Hepatocyte (in vitro differentiated cells): ENCODE results near the gene EEFSEC. TPM values are rescaled to one million over a fixed set of nuclear protein-coding genes. Genes with fewer than 3 reads are reported as not detected.

Experiments
- DNase-seq: peaks from one replicate; pipeline ENCODE4 v3.0.0-alpha.2; 2016; ENCODE audit warnings: low spot score
- H2AFZ ChIP-seq: fragments of 200-600 bp; sonication (generic); 2 replicates; pipeline ENCODE4 v1.6.0; 2016; ENCODE audit warnings: antibody characterized with exemption, mild to moderate bottlenecking
- H3K27ac ChIP-seq: fragments of 200-600 bp; sonication (generic); 2 replicates; pipeline ENCODE4 v1.5.1; 2016; ENCODE audit warnings: mild to moderate bottlenecking
- H3K27me3 ChIP-seq: fragments of 200-600 bp; sonication (generic); 2 replicates; pipeline ENCODE4 v1.6.1; 2016
- H3K36me3 ChIP-seq: fragments of 200-600 bp; sonication (generic); replicated peaks from 2 replicates; pipeline ENCODE4 v1.5.1; 2016; ENCODE audit warnings: low read depth; ENCODE audit not compliant: insufficient read depth
- H3K4me1 ChIP-seq: fragments of 200-600 bp; sonication (generic); 2 replicates; pipeline ENCODE4 v1.5.1; 2016; ENCODE audit warnings: mild to moderate bottlenecking, moderate library complexity; ENCODE audit not compliant: insufficient read depth
- H3K4me2 ChIP-seq: fragments of 200-600 bp; sonication (generic); 2 replicates; pipeline ENCODE4 v1.6.0; 2016
- H3K4me3 ChIP-seq: fragments of 200-600 bp; sonication (generic); 2 replicates; pipeline ENCODE4 v1.5.1; 2016; ENCODE audit warnings: mild to moderate bottlenecking
- H3K79me2 ChIP-seq: fragments of 200-600 bp; sonication (generic); 2 replicates; pipeline ENCODE4 v1.6.0; 2017; ENCODE audit warnings: mild to moderate bottlenecking
- H3K9me2 ChIP-seq: fragments of 200-600 bp; sonication (generic); replicated peaks from 2 replicates; pipeline ENCODE4 v1.6.0; 2017; ENCODE audit warnings: mild to moderate bottlenecking; ENCODE audit not compliant: insufficient read depth
- H3K9me3 ChIP-seq: fragments of 200-600 bp; sonication (generic); 2 replicates; pipeline ENCODE4 v1.5.1; 2016; ENCODE audit warnings: low read depth, mild to moderate bottlenecking
- H4K20me1 ChIP-seq: fragments of 200-600 bp; sonication (generic); 2 replicates; pipeline ENCODE4 v1.6.0; 2016; ENCODE audit warnings: mild to moderate bottlenecking; ENCODE audit not compliant: insufficient read depth, poor library complexity, severe bottlenecking
- EZH2 ChIP-seq: fragments of 200-600 bp; sonication (generic); IDR thresholded peaks from 2 replicates; pipeline ENCODE4 v1.6.1; 2016; ENCODE audit warnings: antibody characterized with exemption, mild to moderate bottlenecking, borderline replicate concordance
- EZH2phosphoT487 ChIP-seq: fragments of 200-600 bp; sonication (generic); IDR thresholded peaks from one replicate; pipeline ENCODE4 v1.6.1; 2018; ENCODE audit warnings: antibody characterized with exemption, mild to moderate bottlenecking, low read depth, moderate library complexity; ENCODE audit not compliant: unreplicated experiment, severe bottlenecking
- WGBS: methylation state at CpG from one replicate; pipeline ENCODE4 v1.1.6; 2016; ENCODE audit warnings: low lambda C conversion rate; ENCODE audit errors: missing lambda C conversion rate; 5-methylcytosine and 5-hydroxymethylcytosine counted together
- polyA plus RNA-seq: library from polyadenylated mRNA; unstranded; fragments of >200 nt; fragmentation: Nextera tagmentation; extraction: Ambion mirVana; gene quantifications from 2 replicates; pipeline ENCODE4 v1.2.1, GENCODE V29; 2016
- total RNA-seq: library from RNA; depleted of rRNA; stranded (reverse); fragments of >200 nt; gene quantifications from 2 replicates; pipeline ENCODE4 v1.2.3, GENCODE V29; 2014
- TF ChIP-seq, protein P1 (sequence below): fragments of 200-600 bp; sonication (generic); IDR thresholded peaks from 2 replicates; pipeline ENCODE4 v1.5.1; 2016; ENCODE audit warnings: antibody characterized with exemption, mild to moderate bottlenecking; ENCODE audit not compliant: poor library complexity

Gene EEFSEC
- total and polyA plus RNA-seq, 2 experiments from 2014 or later, result 9.8 to 17.5 TPM

DNA sequence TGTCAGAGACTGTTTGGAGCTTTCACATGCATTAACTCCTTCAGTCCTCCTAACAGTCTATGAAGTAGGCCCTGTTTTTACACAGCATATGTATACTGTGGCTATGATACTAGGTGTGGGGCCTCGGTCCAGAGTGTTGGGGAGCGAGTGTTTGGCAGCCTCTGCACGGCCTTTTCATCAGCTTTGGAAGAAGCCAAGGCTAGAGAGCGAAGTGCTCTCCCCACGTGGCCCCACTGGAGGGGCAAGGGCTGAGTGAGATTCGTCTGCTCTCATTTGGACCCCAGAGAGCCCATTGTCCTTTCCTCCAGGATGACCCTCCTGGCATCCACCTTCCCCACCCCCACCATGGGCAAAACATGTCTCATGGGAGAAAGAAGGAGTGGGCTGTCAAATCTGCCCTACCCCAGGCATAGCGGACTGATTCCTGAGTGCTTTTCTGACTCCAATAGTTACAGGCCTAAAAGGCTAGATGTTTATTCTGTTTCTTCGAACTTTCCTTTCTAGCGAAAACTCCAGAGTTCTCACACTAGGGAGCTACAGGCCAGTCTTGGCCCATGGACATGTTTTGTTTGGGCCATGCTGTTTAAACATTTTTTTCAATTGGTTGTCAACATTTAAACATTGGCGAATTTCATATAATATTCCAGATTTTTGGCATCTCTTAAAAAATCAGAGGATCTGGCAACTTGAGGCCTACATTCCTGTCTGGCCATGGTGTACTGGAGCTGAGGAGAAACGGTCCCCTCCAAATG is 76.0 kb downstream of the EEFSEC start:
- Histone ChIP-seq H3K9me2 (no peaks in the 10 kb centered on the region), H3K27me3 (no peaks in the 10 kb centered on the region), H3K79me2 (peaks cover 5% of the 10 kb centered on the region), H3K9me3 (no peaks in the 10 kb centered on the region), H3K27ac (no peak overlapping the region), H4K20me1 (no peaks in the 10 kb centered on the region), H3K4me1 (peaks cover 9% of the 10 kb centered on the region), H3K4me3 (no peak overlapping the region), H3K36me3 (no peaks in the 10 kb centered on the region), H3K4me2 (no peak overlapping the region), H2AFZ (no peak overlapping the region)
- WGBS, result 93% methylated on average over 11 of the region's 11 CpGs
- DNase-seq, result no peak
- TF ChIP-seq EZH2, result no peak
- TF ChIP-seq, protein P1, sequence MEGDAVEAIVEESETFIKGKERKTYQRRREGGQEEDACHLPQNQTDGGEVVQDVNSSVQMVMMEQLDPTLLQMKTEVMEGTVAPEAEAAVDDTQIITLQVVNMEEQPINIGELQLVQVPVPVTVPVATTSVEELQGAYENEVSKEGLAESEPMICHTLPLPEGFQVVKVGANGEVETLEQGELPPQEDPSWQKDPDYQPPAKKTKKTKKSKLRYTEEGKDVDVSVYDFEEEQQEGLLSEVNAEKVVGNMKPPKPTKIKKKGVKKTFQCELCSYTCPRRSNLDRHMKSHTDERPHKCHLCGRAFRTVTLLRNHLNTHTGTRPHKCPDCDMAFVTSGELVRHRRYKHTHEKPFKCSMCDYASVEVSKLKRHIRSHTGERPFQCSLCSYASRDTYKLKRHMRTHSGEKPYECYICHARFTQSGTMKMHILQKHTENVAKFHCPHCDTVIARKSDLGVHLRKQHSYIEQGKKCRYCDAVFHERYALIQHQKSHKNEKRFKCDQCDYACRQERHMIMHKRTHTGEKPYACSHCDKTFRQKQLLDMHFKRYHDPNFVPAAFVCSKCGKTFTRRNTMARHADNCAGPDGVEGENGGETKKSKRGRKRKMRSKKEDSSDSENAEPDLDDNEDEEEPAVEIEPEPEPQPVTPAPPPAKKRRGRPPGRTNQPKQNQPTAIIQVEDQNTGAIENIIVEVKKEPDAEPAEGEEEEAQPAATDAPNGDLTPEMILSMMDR, result no peak
- no peak for TF ChIP-seq EZH2phosphoT487

DNA sequence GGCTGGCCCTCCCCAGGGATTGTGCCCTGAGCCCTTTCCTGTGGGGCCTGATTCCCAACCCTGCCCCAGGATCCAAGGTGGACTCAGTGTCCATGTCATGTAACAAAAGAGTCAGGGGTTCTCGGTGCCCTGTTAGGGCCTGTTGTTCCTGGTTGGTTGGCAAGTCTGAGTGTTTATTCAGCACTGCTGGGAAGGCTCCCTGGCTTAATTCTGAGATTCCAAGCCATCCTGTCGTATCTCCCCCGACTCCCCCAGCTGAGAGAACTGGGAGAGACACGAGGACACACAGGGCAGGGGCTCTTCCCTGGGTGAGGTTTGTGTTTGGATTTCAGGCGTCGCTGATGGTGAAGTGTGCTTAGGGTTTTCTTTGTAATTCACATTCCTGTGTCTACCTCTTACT is 78.3 kb downstream of the EEFSEC start:
- Histone ChIP-seq H3K36me3 (no peaks in the 10 kb centered on the region), H3K27ac (peak overlapping the region; percentile 39), H3K4me2 (peak overlapping the region; percentile 44), H3K4me3 (no peak overlapping the region), H3K27me3 (no peaks in the 10 kb centered on the region), H3K9me2 (no peaks in the 10 kb centered on the region), H3K79me2 (peaks cover 7% of the 10 kb centered on the region), H2AFZ (no peak overlapping the region), H3K9me3 (no peaks in the 10 kb centered on the region), H4K20me1 (no peaks in the 10 kb centered on the region), H3K4me1 (peaks cover 19% of the 10 kb centered on the region)
- WGBS, result 53% methylated on average over 6 of the region's 6 CpGs
- no peak for DNase-seq
- TF ChIP-seq, protein P1, result no peak
- TF ChIP-seq EZH2 (no peak), EZH2phosphoT487 (no peak)

DNA sequence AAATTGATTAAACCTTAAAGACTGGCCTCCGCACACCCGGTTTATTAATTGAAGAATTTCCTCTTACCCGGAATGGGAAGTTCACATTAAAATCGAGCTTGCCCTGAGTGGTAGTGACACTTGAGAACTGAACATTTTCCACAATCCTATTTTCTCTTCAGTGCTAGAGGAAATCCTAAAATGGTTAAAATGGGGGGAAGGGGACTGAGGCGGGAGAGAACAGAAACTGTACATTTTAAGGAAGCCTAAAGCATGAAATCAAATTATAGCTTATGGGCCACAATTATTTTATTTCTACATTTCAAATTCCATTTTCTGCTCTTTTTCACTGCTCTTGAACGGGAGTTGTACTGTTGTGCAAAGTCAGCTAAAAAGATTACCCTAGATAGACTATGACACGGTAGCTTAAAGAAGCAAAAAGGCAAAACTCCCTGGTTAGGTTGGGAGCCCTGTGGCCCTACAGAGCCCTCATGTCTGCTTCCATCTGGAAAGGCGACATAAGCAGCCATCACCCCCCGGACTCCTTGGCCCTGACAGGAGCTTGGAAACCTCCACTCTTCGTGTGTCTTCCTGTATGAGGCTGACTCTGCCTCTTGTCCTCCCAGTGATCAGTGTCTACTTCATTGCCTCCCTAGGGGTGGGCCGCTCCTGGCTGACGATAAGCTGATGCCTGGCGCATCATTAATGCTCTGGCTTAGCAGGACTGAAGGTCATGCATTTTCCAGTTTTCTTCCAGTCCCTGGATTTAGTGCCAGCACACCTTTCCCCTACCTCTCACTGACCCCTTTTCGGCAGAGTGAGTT is 79.3 kb downstream of the EEFSEC start:
- H3K27ac ChIP-seq, result peak overlapping the region; percentile 3
- peaks cover 23% of the 10 kb centered on the region for H3K4me1 ChIP-seq

More for the DNA sequence above, 79.3 kb downstream of the EEFSEC start:
- Histone ChIP-seq H3K4me2 (no peak overlapping the region), H2AFZ (no peak overlapping the region), H3K27me3 (no peaks in the 10 kb centered on the region), H3K36me3 (no peaks in the 10 kb centered on the region), H3K79me2 (peaks cover 7% of the 10 kb centered on the region), H3K9me3 (no peaks in the 10 kb centered on the region), H3K4me3 (no peak overlapping the region), H4K20me1 (no peaks in the 10 kb centered on the region), H3K9me2 (no peaks in the 10 kb centered on the region)
- TF ChIP-seq, protein P1, result no peak
- no peak for DNase-seq
- 65% methylated on average over 14 of the region's 14 CpGs for WGBS
